HepG2 (cell line): ENCODE measurements around the gene RTBDN. TPM values are rescaled to one million over a fixed set of nuclear protein-coding genes. Genes with fewer than 3 reads are reported as not detected.

Experiments
- CSRNP1 ChIP-seq: sonication (generic); formaldehyde crosslinking; IDR thresholded peaks from 2 replicates; pipeline ENCODE4 v1.8.1; 2023; ENCODE audit warnings: mild to moderate bottlenecking, missing genetic modification reagents
- HMGXB3 ChIP-seq: sonication (generic); formaldehyde crosslinking; IDR thresholded peaks from 2 replicates; pipeline ENCODE4 v1.4.0; 2020; ENCODE audit warnings: missing genetic modification reagents, borderline replicate concordance
- KLF12 ChIP-seq: sonication (generic); formaldehyde crosslinking; IDR thresholded peaks from 2 replicates; pipeline ENCODE4 v1.4.0; 2020; ENCODE audit warnings: missing genetic modification reagents, borderline replicate concordance
- RFXANK ChIP-seq: IDR thresholded peaks from 2 replicates; pipeline ENCODE4 v1.6.1; 2016
- THYN1 ChIP-seq: sonication (generic); formaldehyde crosslinking; IDR thresholded peaks from 2 replicates; pipeline ENCODE4 v1.8.1; 2023; ENCODE audit warnings: low read depth, mild to moderate bottlenecking, moderate library complexity, missing genetic modification reagents, borderline replicate concordance
- WIZ ChIP-seq: sonication (generic); formaldehyde crosslinking; IDR thresholded peaks from 2 replicates; pipeline ENCODE4 v1.5.1; 2020; ENCODE audit warnings: mild to moderate bottlenecking, missing genetic modification reagents
- ZBTB10 ChIP-seq: sonication (generic); formaldehyde crosslinking; IDR thresholded peaks from 2 replicates; pipeline ENCODE4 v1.4.0; 2020; ENCODE audit warnings: missing genetic modification reagents, borderline replicate concordance
- ZBTB49 ChIP-seq: sonication (generic); formaldehyde crosslinking; IDR thresholded peaks from 2 replicates; pipeline ENCODE4 v1.4.0; 2020; ENCODE audit warnings: missing genetic modification reagents, borderline replicate concordance
- ZFP41 ChIP-seq: sonication (generic); formaldehyde crosslinking; IDR thresholded peaks from 2 replicates; pipeline ENCODE4 v1.4.0; 2020; ENCODE audit warnings: mild to moderate bottlenecking, missing genetic modification reagents, borderline replicate concordance
- ZNF296 ChIP-seq: sonication (generic); formaldehyde crosslinking; conservative IDR thresholded peaks from 2 replicates; pipeline ENCODE4 v1.5.0; 2020; ENCODE audit warnings: mild to moderate bottlenecking, missing genetic modification reagents
- ZNF577 ChIP-seq: sonication (generic); formaldehyde crosslinking; IDR thresholded peaks from 2 replicates; pipeline ENCODE4 v1.4.0; 2020; ENCODE audit warnings: mild to moderate bottlenecking, low read depth, missing genetic modification reagents, borderline replicate concordance
- ZNF781 ChIP-seq: sonication (generic); formaldehyde crosslinking; IDR thresholded peaks from 2 replicates; pipeline ENCODE4 v1.5.1; 2020; ENCODE audit warnings: borderline replicate concordance, mild to moderate bottlenecking, missing genetic modification reagents; ENCODE audit errors: not compliant biosample characterization
- ZNF800 ChIP-seq: sonication (generic); formaldehyde crosslinking; IDR thresholded peaks from 2 replicates; pipeline ENCODE4 v1.4.0; 2020; ENCODE audit warnings: missing genetic modification reagents
- ZSCAN22 ChIP-seq: sonication (generic); formaldehyde crosslinking; IDR thresholded peaks from 2 replicates; pipeline ENCODE4 v1.4.0; 2020; ENCODE audit warnings: mild to moderate bottlenecking, missing genetic modification reagents
- polyA plus RNA-seq, 8 experiments: library from polyadenylated mRNA; depleted of rRNA in 3 of 8; stranded (reverse) in 7 of 8; unstranded in 1 of 8; fragments of >200 nt; fragmentation: Illumina TruSeq in 4 of 8; extraction: Trizol in 4 of 8; gene quantifications; 2 replicates each; pipeline versions ENCODE4 v1.2.1 to v1.2.3, GENCODE V29; 2011 to 2016; ENCODE audit warnings: low read depth in 4 of 8, missing spikeins in 1 of 8, mixed read lengths in 1 of 8; ENCODE audit not compliant: insufficient read depth in 1 of 8
- total RNA-seq, 5 experiments: library from RNA; depleted of rRNA; stranded (reverse); fragments of >200 nt; fragmentation: Illumina TruSeq; extraction: Trizol; gene quantifications; 2 replicates each; pipeline ENCODE4 v1.2.3, GENCODE V29; 2016; ENCODE audit warnings: low read depth in 1 of 5

Gene RTBDN
- total and polyA plus RNA-seq, 2 of the 13 experiments (the other 11 are each of a cell fraction or from before 2014, with no cell fraction given) = 0.27 to 0.48 TPM

- no peak; the same call in 1 of the 2 replicates for TF ChIP-seq ZBTB10 (CRISPR knock-in tag)
- no peak for TF ChIP-seq ZNF577 (CRISPR knock-in tag)
- no peak for TF ChIP-seq THYN1 (CRISPR knock-in tag)
- no peak for TF ChIP-seq ZNF781 (CRISPR knock-in tag)
- TF ChIP-seq CSRNP1 (CRISPR knock-in tag) = 0 out of 2 replicates have a peak, but pooled peaks have one; percentile 64
- no peak for TF ChIP-seq ZFP41 (CRISPR knock-in tag)
- TF ChIP-seq WIZ (CRISPR knock-in tag) = peak; percentile 28; the same call in 1 of the 2 replicates
- TF ChIP-seq ZNF800 (CRISPR knock-in tag) = peak; percentile 98
- TF ChIP-seq ZNF296 (CRISPR knock-in tag) = no peak
- TF ChIP-seq ZSCAN22 (CRISPR knock-in tag) = no peak
- TF ChIP-seq KLF12 (CRISPR knock-in tag) = peak; percentile 45; the same call in 1 of the 2 replicates
- TF ChIP-seq RFXANK (CRISPR knock-in tag) = no peak
- TF ChIP-seq HMGXB3 (CRISPR knock-in tag) = no peak; the same call in 1 of the 2 replicates
- no peak for TF ChIP-seq ZBTB49
These were observed 42.1 kb downstream of the RTBDN start (continued) for GRCh38 chr19:12792051-12792852.
